Prostate gland (tissue), 2 donors: ENCODE measurements around the gene CASQ2. TPM values are rescaled to one million over a fixed set of nuclear protein-coding genes. Genes with fewer than 3 reads are reported as not detected.
A peak's percentile ranks its signal among the peaks of the same experiment; 100 is the strongest.

Experiments
- DNase-seq: peaks from one replicate; pipeline ENCODE4 v3.0.0-alpha.2; 2019; ENCODE audit warnings: low spot score
- H3K27ac ChIP-seq, 2 donors: fragments of 200-600 bp; sonication (generic); 2 replicates each; pipeline ENCODE4 v1.5.1; 2017 to 2019
- H3K27me3 ChIP-seq: fragments of 200-600 bp; sonication (generic); replicated peaks from 2 replicates; pipeline ENCODE4 v1.5.1; 2019; ENCODE audit not compliant: insufficient read depth
- H3K36me3 ChIP-seq, 2 donors: fragments of 200-600 bp; sonication (generic); 1 replicate in 1 of 2; 2 replicates in 1 of 2; pipeline versions ENCODE4 v1.5.1 to v1.8.1; 2017 to 2019
- H3K4me1 ChIP-seq: fragments of 200-600 bp; sonication (generic); replicated peaks from 2 replicates; pipeline ENCODE4 v1.5.1; 2019
- H3K4me3 ChIP-seq, 2 donors: fragments of 200-600 bp; sonication (generic); 2 replicates each; pipeline ENCODE4 v1.5.1; 2017 to 2019
- H3K9me3 ChIP-seq: fragments of 200-600 bp; sonication (generic); 2 replicates; pipeline ENCODE4 v1.5.1; 2017
- POLR2A ChIP-seq: fragments of 450-650 bp; IDR thresholded peaks from one replicate; pipeline ENCODE4 v1.6.1; 2016; ENCODE audit warnings: antibody characterized with exemption, mild to moderate bottlenecking
- POLR2AphosphoS5 ChIP-seq: sonication (generic); formaldehyde crosslinking; IDR thresholded peaks from one replicate; pipeline ENCODE4 v1.6.1; 2017; ENCODE audit warnings: antibody characterized with exemption
- WGBS: methylation state at CpG from one replicate; pipeline ENCODE4 v1.1.5; 2018; 5-methylcytosine and 5-hydroxymethylcytosine counted together
- intact Hi-C: fragments of 100-400 bp; cut with DNase I; formaldehyde crosslinking; loops from one replicate; pipeline ENCODE4 v1.14.2; 2022
- total RNA-seq, 2 donors: library from RNA; depleted of rRNA; stranded (reverse); fragments of >200 nt; gene quantifications; one replicate each; pipeline ENCODE4 v1.1.0, GENCODE V29; 2016
- TF ChIP-seq, protein P1 (sequence below), 4 experiments: fragments of 200-600 bp in 2 of 4; fragments of 450-650 bp in 2 of 4; sonication (generic) in 2 of 4; IDR thresholded peaks; 1 replicate in 3 of 4; 2 replicates in 1 of 4; pipeline ENCODE4 v1.5.1; 2016 to 2019; ENCODE audit warnings: antibody characterized with exemption in 4 of 4, mild to moderate bottlenecking in 2 of 4, moderate library complexity in 2 of 4

CASQ2 gene
- total RNA-seq, 2 donors from 2014 or later = 6.4 to 6.6 TPM

GRCh38 chr1:115660151-115660550 is 108.4 kb downstream of the CASQ2 start:
- intact Hi-C loops = no loop called here
- WGBS = 84% methylated on average over 5 of the region's 5 CpGs
- Histone ChIP-seq H3K4me1 (peaks cover 7% of the 10 kb centered on the region), H3K4me3 (no peak overlapping the region), H3K27ac (no peak overlapping the region), H3K36me3 (peaks cover 0 to 8% of the 10 kb centered on the region in 2 donors), H3K9me3 (no peaks in the 10 kb centered on the region), H3K27me3 (no peaks in the 10 kb centered on the region)
- DNase-seq = no peak
- TF ChIP-seq POLR2A (no peak), POLR2AphosphoS5 (no peak)
- TF ChIP-seq, protein P1, sequence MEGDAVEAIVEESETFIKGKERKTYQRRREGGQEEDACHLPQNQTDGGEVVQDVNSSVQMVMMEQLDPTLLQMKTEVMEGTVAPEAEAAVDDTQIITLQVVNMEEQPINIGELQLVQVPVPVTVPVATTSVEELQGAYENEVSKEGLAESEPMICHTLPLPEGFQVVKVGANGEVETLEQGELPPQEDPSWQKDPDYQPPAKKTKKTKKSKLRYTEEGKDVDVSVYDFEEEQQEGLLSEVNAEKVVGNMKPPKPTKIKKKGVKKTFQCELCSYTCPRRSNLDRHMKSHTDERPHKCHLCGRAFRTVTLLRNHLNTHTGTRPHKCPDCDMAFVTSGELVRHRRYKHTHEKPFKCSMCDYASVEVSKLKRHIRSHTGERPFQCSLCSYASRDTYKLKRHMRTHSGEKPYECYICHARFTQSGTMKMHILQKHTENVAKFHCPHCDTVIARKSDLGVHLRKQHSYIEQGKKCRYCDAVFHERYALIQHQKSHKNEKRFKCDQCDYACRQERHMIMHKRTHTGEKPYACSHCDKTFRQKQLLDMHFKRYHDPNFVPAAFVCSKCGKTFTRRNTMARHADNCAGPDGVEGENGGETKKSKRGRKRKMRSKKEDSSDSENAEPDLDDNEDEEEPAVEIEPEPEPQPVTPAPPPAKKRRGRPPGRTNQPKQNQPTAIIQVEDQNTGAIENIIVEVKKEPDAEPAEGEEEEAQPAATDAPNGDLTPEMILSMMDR (IDR thresholded peaks at IDR 0.05) = no peak

DNA sequence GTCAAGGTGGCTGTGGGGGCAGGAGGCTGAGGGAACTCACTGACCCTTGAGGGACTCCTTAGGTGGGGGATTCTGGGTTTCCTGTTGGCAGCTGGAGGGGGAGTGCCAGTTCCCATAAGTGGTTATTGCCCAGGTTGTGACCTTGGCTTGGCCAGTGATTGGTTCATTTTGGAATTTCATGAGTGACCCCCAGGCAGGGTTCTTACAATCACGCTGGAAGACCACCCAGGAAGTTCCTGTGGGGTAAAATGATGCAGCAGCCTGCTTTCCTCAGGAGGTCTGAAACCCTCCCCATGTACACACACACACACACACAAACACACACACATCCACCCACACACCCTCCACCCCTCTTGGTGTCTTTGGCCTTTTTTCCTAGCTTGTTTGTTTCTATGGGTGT is 109.9 kb downstream of the CASQ2 start:
- peaks cover 0 to 2% of the 10 kb centered on the region in 2 donors for H3K36me3 ChIP-seq
- H3K9me3 ChIP-seq = no peaks in the 10 kb centered on the region
- WGBS = 64% methylated on average over 1 of the region's 1 CpG
- H3K4me1 ChIP-seq = peaks cover 13% of the 10 kb centered on the region
- no peaks in the 10 kb centered on the region for H3K27me3 ChIP-seq
- H3K4me3 ChIP-seq = no peak overlapping the region
- TF ChIP-seq, protein P1 (IDR thresholded peaks at IDR 0.05) = no peak
- TF ChIP-seq POLR2A (no peak), POLR2AphosphoS5 (no peak)
- intact Hi-C loops = no loop called here
- H3K27ac ChIP-seq = no peak overlapping the region
- no peak for DNase-seq

- H3K9me3 ChIP-seq = no peaks in the 10 kb centered on the region
- H3K36me3 ChIP-seq = no peaks in the 10 kb centered on the region
- no peaks in the 10 kb centered on the region for H3K27me3 ChIP-seq
- intact Hi-C loops = no loop called here
- no peak overlapping the region for H3K4me3 ChIP-seq
- H3K4me1 ChIP-seq = peaks cover 13% of the 10 kb centered on the region
- TF ChIP-seq POLR2A (no peak), POLR2AphosphoS5 (no peak)
- TF ChIP-seq, protein P1 (IDR thresholded peaks at IDR 0.05) = no peak
- no peak for DNase-seq
- 75% methylated on average over 5 of the region's 5 CpGs for WGBS
- H3K27ac ChIP-seq = no peak overlapping the region
These were observed 111.9 kb downstream of the CASQ2 start for GRCh38 chr1:115656461-115657077.

- TF ChIP-seq, protein P1 (IDR thresholded peaks at IDR 0.05) = no peak
- TF ChIP-seq POLR2A (no peak), POLR2AphosphoS5 (no peak)
- Histone ChIP-seq H3K9me3 (no peaks in the 10 kb centered on the region), H3K4me1 (peaks cover 13% of the 10 kb centered on the region), H3K4me3 (no peak overlapping the region), H3K27ac (no peak overlapping the region), H3K36me3 (no peaks in the 10 kb centered on the region), H3K27me3 (no peaks in the 10 kb centered on the region)
- WGBS = 84% methylated on average over 4 of the region's 4 CpGs
- DNase-seq = no peak
- intact Hi-C loops = no loop called here
These were observed 112.6 kb downstream of the CASQ2 start for GRCh38 chr1:115655916-115656315.

DNA sequence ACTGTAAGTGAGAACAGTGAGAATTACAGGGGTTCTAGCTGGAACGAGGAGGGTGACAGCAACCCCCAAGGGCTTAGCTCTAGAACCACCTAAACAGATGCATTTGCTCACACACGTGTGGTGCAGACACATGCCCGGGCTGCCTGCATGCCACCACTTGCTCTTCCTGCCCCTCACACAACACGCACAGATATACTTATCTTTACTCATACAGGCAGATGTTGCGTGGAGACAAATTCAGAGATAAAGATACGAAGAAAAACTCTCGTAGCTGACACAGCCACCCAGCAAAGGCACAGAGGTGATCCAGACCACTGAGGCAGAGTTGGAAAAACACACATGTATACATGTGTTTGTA is 113.2 kb downstream of the CASQ2 start:
- Histone ChIP-seq H3K27me3 (no peaks in the 10 kb centered on the region), H3K4me3 (no peak overlapping the region), H3K9me3 (no peaks in the 10 kb centered on the region), H3K27ac (peak overlapping the region in 1 of 2 donors; percentile 32), H3K36me3 (no peaks in the 10 kb centered on the region), H3K4me1 (peaks cover 13% of the 10 kb centered on the region)
- TF ChIP-seq POLR2AphosphoS5 (no peak), POLR2A (no peak)
- TF ChIP-seq, protein P1 (IDR thresholded peaks at IDR 0.05) = no peak
- intact Hi-C loops = no loop called here
- 43% methylated on average over 7 of the region's 7 CpGs for WGBS
- no peak for DNase-seq
